HG03064 (cell line): Measurements from ENCODE around the gene LACTBL1.
A peak's percentile ranks its signal among the peaks of the same experiment; 100 is the strongest.
"Not testable (repeated sequence)": the region's sequence is repeated elsewhere in the genome, so short reads cannot be mapped to it uniquely, and the experiment has no call there.

Experiments
- ATAC-seq: cut with Tn5 transposase; IDR thresholded peaks from one replicate; pipeline ENCODE4 v1.9.1; 2021; ENCODE audit warnings: low read depth; ENCODE audit not compliant: unreplicated experiment

LACTBL1 gene

GRCh38 chr1:22972760-22973159 is at the start of gene LACTBL1:
Gene LACTBL1, minus strand, starts transcription at chr1:22972866. Its CDS starts 550 bp downstream, at chr1:22972316.
- no peak for ATAC-seq

GRCh38 chr1:23021834-23022233 is 49.2 kb upstream of the LACTBL1 start:
- ATAC-seq, result no peak

DNA sequence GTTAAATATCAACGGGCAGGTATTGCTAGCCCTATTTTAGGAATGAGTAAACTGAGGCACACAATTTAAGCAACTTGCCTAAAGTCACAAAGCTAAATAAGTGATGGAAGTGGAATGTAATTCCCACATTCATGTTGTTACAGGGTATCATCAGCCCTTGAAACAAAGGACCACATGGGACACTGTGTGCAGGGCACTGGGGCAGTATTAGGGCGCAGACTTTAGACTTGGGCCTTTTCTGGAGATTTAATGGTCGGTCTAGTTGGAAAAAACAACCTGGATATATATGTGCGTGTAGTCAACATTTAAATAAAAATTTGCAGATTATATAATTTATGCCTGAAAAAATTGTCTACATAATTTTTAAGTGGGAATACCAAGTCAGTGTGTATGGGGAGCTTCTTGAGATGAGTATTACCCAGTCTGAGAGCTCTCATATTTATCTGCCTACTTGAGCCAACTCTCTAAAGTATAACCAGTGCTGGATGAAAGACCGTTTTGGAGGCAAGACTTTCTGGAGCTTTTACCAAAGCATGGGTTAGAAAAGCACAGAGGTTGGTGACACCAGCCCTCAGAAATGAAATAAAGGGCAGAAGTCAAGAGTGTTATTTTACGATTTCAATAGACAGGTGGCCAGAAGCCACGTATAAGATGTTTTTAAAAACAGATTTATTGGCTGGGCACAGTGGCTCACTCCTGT is 48.2 kb upstream of the LACTBL1 start:
- no peak for ATAC-seq

DNA sequence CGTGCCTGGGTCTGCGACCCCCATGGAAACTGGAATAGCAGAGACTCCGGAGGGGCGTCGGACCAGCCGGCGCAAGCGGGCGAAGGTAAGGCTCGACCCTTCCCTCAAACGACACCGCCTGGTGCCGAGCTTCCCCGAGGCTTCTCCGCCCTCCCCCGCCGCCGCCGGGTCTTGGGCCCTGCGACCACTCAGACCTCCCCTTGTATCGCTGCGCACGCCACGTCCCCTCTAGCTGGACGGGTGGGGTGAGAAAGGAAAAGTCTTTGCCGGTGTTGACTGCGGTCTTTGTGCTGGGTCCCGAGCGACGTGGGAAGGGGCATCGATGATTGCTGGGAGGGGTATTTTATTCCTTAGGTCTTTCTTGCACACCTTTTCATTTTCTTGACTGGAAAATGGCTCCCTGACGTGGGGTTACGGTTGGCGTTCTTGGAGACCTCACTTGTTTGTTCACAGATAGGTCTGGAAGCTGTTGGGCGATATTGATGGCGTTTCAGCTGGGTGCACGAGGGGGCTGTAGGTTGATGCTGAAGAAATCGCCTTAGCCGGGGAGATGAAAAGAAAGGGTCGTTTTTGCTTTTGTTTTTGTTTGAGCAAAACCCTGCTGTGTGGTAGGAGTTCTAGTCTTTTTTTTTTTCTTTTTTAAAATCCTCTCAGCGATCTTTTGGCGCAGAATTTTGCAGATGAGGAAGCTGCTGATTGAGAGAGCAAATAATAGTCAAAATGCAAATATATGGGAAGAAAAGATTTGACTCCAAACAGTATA is 47.4 kb upstream of the LACTBL1 start:
- peak; percentile 21 for ATAC-seq

- peak; percentile 79 for ATAC-seq
These were observed 46.6 kb upstream of the LACTBL1 start, which contains the start of gene KDM1A for GRCh38 chr1:23019094-23019862. Gene KDM1A, plus strand, starts transcription at chr1:23019468. Its CDS starts 129 bp downstream, at chr1:23019597.

DNA sequence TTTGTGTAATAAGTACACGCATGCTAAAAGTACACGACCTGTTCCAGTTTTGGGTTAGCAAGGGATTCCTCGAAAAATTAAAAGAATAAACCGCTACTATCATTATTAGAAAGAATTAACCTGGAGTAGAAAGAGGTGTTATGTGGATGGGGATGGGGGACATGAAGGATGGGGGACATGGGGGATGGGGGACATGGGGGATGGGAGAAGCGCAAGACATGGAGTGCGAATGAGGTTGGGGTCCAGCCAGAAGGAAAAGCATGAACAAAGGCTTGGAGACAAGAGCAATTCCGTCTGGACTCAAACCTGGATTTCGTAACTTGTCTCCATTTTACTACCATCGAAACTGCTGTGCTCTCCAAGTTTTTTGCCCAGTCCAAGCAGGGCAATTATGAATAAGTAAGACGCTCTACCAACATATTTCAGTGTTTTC is 46.0 kb upstream of the LACTBL1 start:
- no peak for ATAC-seq

DNA sequence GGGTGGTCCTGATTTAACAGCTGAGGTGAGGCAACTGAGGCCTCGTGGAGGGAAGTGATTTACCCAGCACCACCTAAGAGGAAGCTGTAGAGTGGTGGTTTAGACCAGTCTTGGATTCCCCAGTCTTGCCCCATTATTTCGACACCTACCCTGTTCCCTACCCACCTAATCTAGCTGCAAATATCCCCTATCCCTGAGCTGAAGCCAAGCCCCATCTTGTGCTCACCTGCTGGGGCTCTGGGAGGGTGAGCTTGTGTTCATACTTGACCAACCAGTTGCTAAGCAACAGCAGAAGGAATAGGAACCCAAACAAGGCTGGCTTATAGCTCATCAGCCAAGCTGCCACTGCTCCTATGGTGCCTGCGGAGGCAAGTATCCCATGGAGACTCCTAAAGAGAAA is 41.0 kb upstream of the LACTBL1 start:
- ATAC-seq, result no peak

DNA sequence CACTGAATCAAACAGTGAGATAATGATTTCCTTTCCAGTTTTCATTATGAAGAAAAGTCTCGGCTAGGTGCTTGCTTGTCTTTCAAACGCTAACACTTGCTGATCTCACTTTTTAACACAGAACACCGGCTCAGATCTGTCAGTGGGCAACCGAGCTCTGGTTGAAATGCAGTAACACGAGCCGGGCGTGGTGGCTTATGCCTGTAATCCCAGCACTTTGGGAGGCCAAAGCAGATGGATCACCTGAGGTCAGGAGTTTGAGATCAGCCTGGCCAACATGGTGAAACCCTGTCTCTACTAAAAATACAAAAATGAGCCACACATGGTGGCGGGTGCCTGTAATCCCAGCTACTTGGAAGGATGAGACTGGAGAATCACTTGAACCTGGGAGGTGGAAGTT is 37.4 kb upstream of the LACTBL1 start:
- ATAC-seq, result not testable (repeated sequence)

GRCh38 chr1:23008901-23009300 is 36.2 kb upstream of the LACTBL1 start:
- no peak for ATAC-seq

DNA sequence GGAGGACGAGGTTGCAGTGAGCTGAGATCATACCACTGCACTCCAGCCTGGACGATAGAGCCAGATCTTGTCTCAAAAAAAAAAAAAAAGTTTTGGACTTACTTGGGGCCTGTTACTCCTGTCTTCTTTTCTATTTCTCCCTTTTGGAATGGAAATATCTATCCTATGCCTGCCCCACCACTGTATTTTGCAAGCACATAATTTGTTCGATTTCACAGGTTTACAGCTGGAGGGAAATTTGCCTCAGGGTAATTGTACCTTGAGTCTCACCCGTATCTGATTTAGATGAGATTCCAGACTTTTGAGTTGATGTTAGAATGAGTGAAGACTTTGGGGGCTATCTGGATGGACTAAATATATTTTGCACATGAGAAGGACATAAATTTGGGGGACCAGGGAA is 34.4 kb upstream of the LACTBL1 start:
- ATAC-seq, result no peak

GRCh38 chr1:23004769-23005168 is 32.1 kb upstream of the LACTBL1 start:
- not testable (repeated sequence) for ATAC-seq

DNA sequence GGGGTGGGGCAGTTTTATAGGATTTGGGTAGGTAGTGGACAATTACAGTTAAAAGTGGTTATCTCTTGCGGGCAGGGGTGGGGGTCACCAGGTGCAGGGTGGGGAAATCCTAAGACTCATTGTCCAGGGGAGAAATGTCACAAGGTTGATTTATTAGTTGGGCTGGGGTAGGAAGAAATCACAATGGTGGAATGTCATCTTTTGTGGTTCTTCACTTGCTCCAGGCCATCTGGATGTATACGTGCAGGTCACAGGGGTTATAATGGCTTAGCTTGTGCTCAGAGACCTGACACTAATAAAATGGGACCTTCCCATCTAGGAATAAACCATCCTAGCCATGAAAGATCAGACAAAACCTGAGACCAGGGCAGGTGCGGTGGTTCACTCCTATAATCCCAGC is 31.4 kb upstream of the LACTBL1 start:
- ATAC-seq, result no peak

DNA sequence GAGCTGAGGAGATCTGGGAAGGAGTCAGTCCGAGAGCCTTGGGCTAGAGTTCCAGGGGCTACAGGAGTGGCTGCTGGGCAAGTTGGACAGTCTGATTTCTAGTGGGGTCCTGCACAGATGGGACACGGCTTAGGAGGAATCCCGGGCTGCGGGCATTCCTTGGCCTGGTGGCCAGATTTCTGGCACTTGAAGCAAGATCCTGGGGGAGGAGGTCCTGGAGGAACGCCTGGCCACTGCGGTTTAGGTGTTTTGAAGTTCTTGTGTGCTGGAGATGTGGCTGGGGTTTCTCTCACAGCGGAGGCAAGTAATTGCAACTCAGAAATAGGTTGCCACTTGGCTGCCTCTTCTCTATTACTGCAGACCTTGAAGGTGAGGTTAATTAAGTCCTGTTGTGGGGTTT is 29.6 kb upstream of the LACTBL1 start:
- not testable (repeated sequence) for ATAC-seq

- not testable (repeated sequence) for ATAC-seq
These were observed 27.5 kb upstream of the LACTBL1 start for GRCh38 chr1:23000133-23000532.

DNA sequence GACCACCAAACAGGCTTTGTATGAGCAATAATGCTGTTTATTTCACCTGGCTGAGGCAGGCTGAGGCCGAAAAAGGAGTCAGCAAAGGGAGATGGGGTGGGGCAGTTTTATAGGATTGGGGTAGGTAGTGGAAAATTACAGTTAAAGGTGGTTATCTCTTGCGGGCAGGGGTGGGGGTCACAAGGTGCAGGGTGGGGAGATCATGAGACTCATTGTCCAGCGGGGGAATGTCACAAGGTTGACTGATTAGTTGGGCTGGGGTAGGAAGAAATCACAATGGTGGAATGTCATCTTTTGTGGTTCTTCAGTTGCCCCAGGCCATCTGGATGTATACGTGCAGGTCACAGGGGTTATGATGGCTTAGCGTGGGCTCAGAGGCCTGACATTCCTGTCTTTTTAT is 24.9 kb upstream of the LACTBL1 start:
- ATAC-seq, result not testable (repeated sequence)

DNA sequence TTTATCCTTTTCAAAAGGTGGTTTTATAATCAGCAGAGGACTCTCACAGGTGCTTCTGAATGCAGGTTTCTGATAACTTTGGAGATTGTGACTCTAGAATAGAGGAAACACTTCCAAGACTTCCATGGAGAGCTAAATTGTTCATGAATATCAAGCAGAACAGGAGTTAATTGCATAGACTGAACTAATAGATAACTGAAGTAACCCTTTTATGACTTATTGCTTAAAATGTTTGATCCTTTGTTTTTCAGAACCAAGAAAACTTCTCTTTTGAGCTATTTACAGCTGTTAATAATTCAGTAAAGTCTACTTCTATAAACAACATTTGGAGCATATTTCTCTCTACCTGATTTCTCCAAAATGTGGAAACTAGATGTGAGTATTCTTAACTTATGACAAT is 23.1 kb upstream of the LACTBL1 start:
- ATAC-seq, result no peak

- ATAC-seq, result not testable (repeated sequence)
These were observed 20.6 kb upstream of the LACTBL1 start for GRCh38 chr1:22993220-22993795.

DNA sequence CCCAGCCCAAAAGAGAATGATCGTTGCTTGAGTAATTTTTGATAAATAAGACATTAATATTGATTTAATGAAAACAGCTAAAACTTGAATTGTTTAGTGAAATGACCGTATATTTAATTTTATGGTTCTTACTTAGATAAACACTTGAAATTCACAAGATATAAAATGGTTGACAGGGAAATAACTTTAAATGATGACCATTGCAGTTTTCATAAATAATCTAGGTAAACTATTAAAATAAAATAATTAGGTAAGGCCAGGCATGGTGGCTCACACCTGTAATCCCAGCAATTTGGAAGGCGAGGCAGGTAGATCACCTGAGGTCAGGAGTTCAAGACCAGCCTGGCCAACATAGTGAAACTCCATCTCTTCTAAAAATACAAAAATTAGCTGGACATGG is 19.7 kb upstream of the LACTBL1 start:
- not testable (repeated sequence) for ATAC-seq

DNA sequence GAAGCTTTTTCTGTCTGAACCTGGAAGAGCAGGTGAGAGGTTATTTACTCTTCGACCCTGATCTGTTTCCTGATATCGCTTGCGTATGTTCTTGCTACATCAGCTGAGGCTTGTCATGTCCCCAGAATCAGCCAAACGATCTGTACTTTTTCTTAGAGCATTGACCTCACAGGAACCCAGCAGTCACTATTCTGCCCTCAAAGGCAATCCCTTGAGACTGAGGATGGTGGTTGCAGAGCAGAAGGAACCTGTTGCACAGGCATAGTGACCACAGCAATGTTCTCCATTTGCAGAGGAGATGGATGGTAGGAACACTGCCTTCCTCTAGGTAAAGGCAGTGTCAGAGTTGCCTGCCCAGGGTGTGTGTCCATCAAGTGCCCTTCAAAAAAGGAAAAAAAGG is 11.3 kb upstream of the LACTBL1 start:
- no peak for ATAC-seq

- not testable (repeated sequence) for ATAC-seq
These were observed 7.8 kb upstream of the LACTBL1 start for GRCh38 chr1:22980471-22980790.

- no peak for ATAC-seq
These were observed 5.6 kb upstream of the LACTBL1 start for GRCh38 chr1:22978299-22978698.
